H9 (cell line): ENCODE results near the gene ABHD13. TPM values are rescaled to one million over a fixed set of nuclear protein-coding genes. Genes with fewer than 3 reads are reported as not detected.

Source experiments
- DNase-seq: peaks from one replicate; pipeline ENCODE4 v3.0.0-alpha.2; 2017
- H2AFZ ChIP-seq: one replicate; pipeline ENCODE4 v1.6.1; 2013; ENCODE audit warnings: mild to moderate bottlenecking, low read length, control low read depth, moderate library complexity
- H2AK5ac ChIP-seq: 2 replicates; pipeline ENCODE4 v1.6.1; 2013; ENCODE audit warnings: low read length, control low read depth, mixed read lengths; ENCODE audit not compliant: insufficient read length
- H2BK120ac ChIP-seq: one replicate; pipeline ENCODE4 v1.6.1; 2013; ENCODE audit warnings: low read depth, mild to moderate bottlenecking, low read length, control low read depth, inconsistent platforms; ENCODE audit not compliant: poor library complexity, severe bottlenecking
- H2BK12ac ChIP-seq: 2 replicates; pipeline ENCODE4 v1.6.1; 2013; ENCODE audit warnings: low read length, control low read depth, mixed read lengths, low read depth; ENCODE audit not compliant: insufficient read length
- H2BK15ac ChIP-seq: 2 replicates; pipeline ENCODE4 v1.6.1; 2013; ENCODE audit warnings: low read depth, low read length, control low read depth
- H2BK20ac ChIP-seq: one replicate; pipeline ENCODE4 v1.6.1; 2013; ENCODE audit warnings: low read depth, mild to moderate bottlenecking, low read length, control low read depth, inconsistent platforms; ENCODE audit not compliant: poor library complexity, severe bottlenecking
- H2BK5ac ChIP-seq: 2 replicates; pipeline ENCODE4 v1.6.1; 2013; ENCODE audit warnings: low read length, control low read depth, mixed read lengths; ENCODE audit not compliant: insufficient read length
- H3K14ac ChIP-seq: 2 replicates; pipeline ENCODE4 v1.6.1; 2013; ENCODE audit warnings: low read length, control low read depth; ENCODE audit not compliant: insufficient read depth
- H3K18ac ChIP-seq: 2 replicates; pipeline ENCODE4 v1.6.1; 2013; ENCODE audit warnings: low read depth, mild to moderate bottlenecking, mixed read lengths, low read length, control low read depth; ENCODE audit not compliant: insufficient read length
- H3K23ac ChIP-seq: 2 replicates; pipeline ENCODE4 v1.6.1; 2013; ENCODE audit warnings: low read length, control low read depth, mixed read lengths, low read depth; ENCODE audit not compliant: insufficient read length
- H3K23me2 ChIP-seq: 2 replicates; pipeline ENCODE4 v1.6.1; 2013; ENCODE audit warnings: low read depth, mild to moderate bottlenecking, mixed read lengths, low read length, control low read depth; ENCODE audit not compliant: insufficient read length, poor library complexity, severe bottlenecking
- H3K27ac ChIP-seq: 2 replicates; pipeline ENCODE4 v1.5.1; 2013; ENCODE audit warnings: low read length, control low read depth, mixed read lengths, low read depth; ENCODE audit not compliant: insufficient read length
- H3K27me3 ChIP-seq: 2 replicates; pipeline ENCODE4 v1.6.1; 2013; ENCODE audit warnings: low read length, control low read depth, inconsistent platforms; ENCODE audit not compliant: insufficient read depth
- H3K4ac ChIP-seq: 2 replicates; pipeline ENCODE4 v1.6.1; 2013; ENCODE audit warnings: low read depth, mild to moderate bottlenecking, control low read depth, inconsistent platforms, low read length, moderate library complexity
- H3K4me1 ChIP-seq: 2 replicates; pipeline ENCODE4 v1.6.1; 2013; ENCODE audit warnings: low read length, control low read depth, inconsistent platforms; ENCODE audit not compliant: insufficient read depth
- H3K4me2 ChIP-seq: 2 replicates; pipeline ENCODE4 v1.6.1; 2013; ENCODE audit warnings: low read length, control low read depth, mixed read lengths; ENCODE audit not compliant: insufficient read length, insufficient read depth
- H3K56ac ChIP-seq: 2 replicates; pipeline ENCODE4 v1.6.1; 2013; ENCODE audit warnings: low read depth, mild to moderate bottlenecking, mixed read lengths, low read length, control low read depth; ENCODE audit not compliant: insufficient read length
- H3K79me1 ChIP-seq: 2 replicates; pipeline ENCODE4 v1.6.1; 2013; ENCODE audit warnings: low read depth, mild to moderate bottlenecking, moderate library complexity, low read length, control low read depth, inconsistent platforms; ENCODE audit not compliant: insufficient read depth, poor library complexity, severe bottlenecking
- H3K79me2 ChIP-seq: 2 replicates; pipeline ENCODE4 v1.6.1; 2013; ENCODE audit warnings: low read length, control low read depth, inconsistent platforms; ENCODE audit not compliant: insufficient read depth
- H3K9ac ChIP-seq: 2 replicates; pipeline ENCODE4 v1.6.1; 2013; ENCODE audit warnings: low read length, control low read depth, mixed read lengths; ENCODE audit not compliant: insufficient read length; ENCODE audit errors: extremely low read depth
- H3K9me3 ChIP-seq: one replicate; pipeline ENCODE4 v1.6.1; 2013; ENCODE audit warnings: low read depth, low read length, inconsistent platforms; ENCODE audit not compliant: control insufficient read depth
- H3T11ph ChIP-seq: one replicate; pipeline ENCODE4 v1.6.1; 2013; ENCODE audit warnings: mild to moderate bottlenecking, low read length, control low read depth, inconsistent platforms
- H4K20me1 ChIP-seq: one replicate; pipeline ENCODE4 v1.6.1; 2013; ENCODE audit not compliant: control insufficient read depth, insufficient read length, insufficient read depth
- H4K5ac ChIP-seq: 2 replicates; pipeline ENCODE4 v1.6.1; 2013; ENCODE audit warnings: low read depth, mild to moderate bottlenecking, mixed read lengths, low read length, control low read depth; ENCODE audit not compliant: insufficient read length
- H4K8ac ChIP-seq: replicated peaks from 2 replicates; pipeline ENCODE4 v1.6.1; 2013; ENCODE audit warnings: low read length, control low read depth, mixed read lengths, low read depth; ENCODE audit not compliant: insufficient read length
- H4K91ac ChIP-seq: 2 replicates; pipeline ENCODE4 v1.6.1; 2013; ENCODE audit warnings: low read depth, mild to moderate bottlenecking, moderate library complexity, mixed read lengths, low read length, control low read depth; ENCODE audit not compliant: insufficient read length
- H3K27ac Mint-ChIP-seq, 3 experiments: 2 replicates in 2 of 3; 3 replicates in 1 of 3; pipeline ENCODE4 v1.8.0; 2020 to 2021; ENCODE audit warnings: mixed read lengths in 3 of 3, mild to moderate bottlenecking in 1 of 3, moderate library complexity in 1 of 3
- H3K27me3 Mint-ChIP-seq: 2 replicates; pipeline ENCODE4 v1.8.0; 2021; ENCODE audit warnings: low read depth, mild to moderate bottlenecking, moderate library complexity, mixed read lengths
- H3K36me3 Mint-ChIP-seq, 3 experiments: 2 replicates in 2 of 3; 3 replicates in 1 of 3; pipeline ENCODE4 v1.8.0; 2020 to 2021; ENCODE audit warnings: low read depth in 3 of 3, mixed read lengths in 3 of 3; ENCODE audit not compliant: insufficient read depth in 1 of 3
- H3K4me1 Mint-ChIP-seq, 2 experiments: 2 replicates each; pipeline ENCODE4 v1.8.0; 2020; ENCODE audit warnings: mixed read lengths in 2 of 2
- H3K4me3 Mint-ChIP-seq, 2 experiments: 2 replicates in 1 of 2; 3 replicates in 1 of 2; pipeline ENCODE4 v1.8.0; 2020 to 2021; ENCODE audit warnings: mild to moderate bottlenecking in 2 of 2, mixed read lengths in 2 of 2, moderate library complexity in 1 of 2
- H3K9me3 Mint-ChIP-seq, 2 experiments: 2 replicates in 1 of 2; 3 replicates in 1 of 2; pipeline ENCODE4 v1.8.0; 2020; ENCODE audit warnings: mild to moderate bottlenecking in 2 of 2, mixed read lengths in 2 of 2, moderate library complexity in 1 of 2
- CTCF ChIP-seq: fragments of 200-600 bp; sonication (generic); conservative IDR thresholded peaks from 3 replicates; pipeline ENCODE4 v1.8.0; 2021; ENCODE audit warnings: antibody characterized with exemption, mild to moderate bottlenecking
- WGBS: extraction: QIAGEN DNeasy Blood & Tissue Kit; methylation state at CpG from one replicate; pipeline ENCODE4 v1.1.7; 2013; ENCODE audit warnings: missing lambda C conversion rate, low lambda C conversion rate, mixed read lengths; ENCODE audit not compliant: insufficient read length; ENCODE audit errors: extremely low coverage; 5-methylcytosine and 5-hydroxymethylcytosine counted together
- total RNA-seq: library from RNA; stranded (reverse); gene quantifications from 2 replicates; pipeline ENCODE4 v1.2.1, GENCODE V29; 2021

ABHD13 gene
- total RNA-seq, 1 experiment from 2014 or later, result 6.2 TPM

DNA sequence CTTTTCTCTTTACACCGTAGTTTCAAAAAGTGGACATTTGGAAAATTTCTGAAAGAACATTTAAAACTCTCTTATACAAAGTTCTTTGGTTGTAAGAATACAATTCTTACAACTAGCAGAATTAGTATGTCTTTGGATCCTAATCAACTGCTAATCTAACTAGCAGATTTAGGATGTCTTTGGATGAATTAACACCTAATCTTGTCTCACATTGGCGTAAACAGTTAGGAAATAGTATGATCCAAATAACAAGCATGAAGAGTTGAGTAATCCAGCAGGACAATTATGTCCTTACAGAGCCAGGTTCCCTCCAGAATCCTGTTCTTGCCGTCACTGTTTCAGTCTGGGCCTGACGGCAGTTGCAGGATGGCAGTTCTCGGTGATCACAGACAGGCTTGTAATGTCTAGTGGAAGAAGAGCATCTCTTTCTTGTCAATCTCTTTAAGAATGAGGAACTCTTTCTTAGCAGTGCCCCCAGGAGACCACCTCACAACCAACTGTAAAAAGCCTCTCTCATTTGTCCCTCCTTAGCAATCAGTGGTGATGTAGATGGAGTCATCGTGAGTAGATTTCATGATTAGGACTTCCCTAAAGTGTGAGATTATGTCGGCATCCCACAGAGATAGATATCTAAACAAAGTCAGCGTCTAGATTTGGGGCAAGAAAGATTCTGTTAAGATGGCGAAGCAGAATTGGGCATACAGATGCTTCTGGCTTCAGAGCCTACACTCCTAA, 45.6 kb downstream of the ABHD13 start:
- no peak overlapping the region for H2BK5ac ChIP-seq

More for the DNA sequence above, 45.6 kb downstream of the ABHD13 start:
- Mint-ChIP-seq H3K27me3 (no peaks in the 10 kb centered on the region), H3K4me1 (no peaks in the 10 kb centered on the region), H3K27ac (no peak overlapping the region), H3K9me3 (no peaks in the 10 kb centered on the region), H3K36me3 (no peaks in the 10 kb centered on the region), H3K4me3 (no peak overlapping the region)
- no peaks in the 10 kb centered on the region for H3K23me2 ChIP-seq
- no peak overlapping the region for H2BK120ac ChIP-seq
- no peak overlapping the region for H4K5ac ChIP-seq
- H3K4ac ChIP-seq, result no peak overlapping the region
- H3K18ac ChIP-seq, result no peak overlapping the region
- no peak overlapping the region for H2BK15ac ChIP-seq
- no peaks in the 10 kb centered on the region for H4K20me1 ChIP-seq
- no peak overlapping the region for H4K91ac ChIP-seq
- no peak for DNase-seq
- H3K4me1 ChIP-seq, result no peaks in the 10 kb centered on the region
- no peak overlapping the region for H3K4me2 ChIP-seq
- H2AFZ ChIP-seq, result no peak overlapping the region
- no peak overlapping the region for H3K23ac ChIP-seq
- no peaks in the 10 kb centered on the region for H3K27me3 ChIP-seq
- no peaks in the 10 kb centered on the region for H3K79me2 ChIP-seq
- H3K27ac ChIP-seq, result no peak overlapping the region
- TF ChIP-seq CTCF, result no peak
- no peak overlapping the region for H3K14ac ChIP-seq
- H3K56ac ChIP-seq, result no peak overlapping the region
- H2BK12ac ChIP-seq, result no peak overlapping the region
- no peak overlapping the region for H2AK5ac ChIP-seq
- no peak overlapping the region for H2BK20ac ChIP-seq
- H3K9ac ChIP-seq, result no peak overlapping the region
- whole genome bisulfite sequencing, result no CpG with 5 or more reads among the region's 9 CpGs
- no peak overlapping the region for H3T11ph ChIP-seq
- no peaks in the 10 kb centered on the region for H3K9me3 ChIP-seq
- H3K79me1 ChIP-seq, result no peaks in the 10 kb centered on the region
- no peak overlapping the region for H4K8ac ChIP-seq
